IPS-11a (cell line): Measurements from ENCODE around the gene CHTF18.

Experiments used
- H3K4me3 ChIP-seq: one replicate; pipeline ENCODE4 v1.5.1; 2013; ENCODE audit warnings: low read depth, low read length, control low read depth

The CHTF18 gene

GRCh38 chr16:760065-760464 is 28.4 kb upstream of the CHTF18 start:
- H3K4me3 ChIP-seq, result no peak overlapping the region

GRCh38 chr16:760545-761343 is 27.7 kb upstream of the CHTF18 start, which contains the start of gene MSLN:
MSLN (plus strand) TSS chr16:760734; CDS start chr16:762681, 1,947 bp downstream.
- H3K4me3 ChIP-seq, result no peak within 1 kb of the TSS

GRCh38 chr16:761625-762513 is 26.6 kb upstream of the CHTF18 start:
- H3K4me3 ChIP-seq, result no peak overlapping the region

DNA sequence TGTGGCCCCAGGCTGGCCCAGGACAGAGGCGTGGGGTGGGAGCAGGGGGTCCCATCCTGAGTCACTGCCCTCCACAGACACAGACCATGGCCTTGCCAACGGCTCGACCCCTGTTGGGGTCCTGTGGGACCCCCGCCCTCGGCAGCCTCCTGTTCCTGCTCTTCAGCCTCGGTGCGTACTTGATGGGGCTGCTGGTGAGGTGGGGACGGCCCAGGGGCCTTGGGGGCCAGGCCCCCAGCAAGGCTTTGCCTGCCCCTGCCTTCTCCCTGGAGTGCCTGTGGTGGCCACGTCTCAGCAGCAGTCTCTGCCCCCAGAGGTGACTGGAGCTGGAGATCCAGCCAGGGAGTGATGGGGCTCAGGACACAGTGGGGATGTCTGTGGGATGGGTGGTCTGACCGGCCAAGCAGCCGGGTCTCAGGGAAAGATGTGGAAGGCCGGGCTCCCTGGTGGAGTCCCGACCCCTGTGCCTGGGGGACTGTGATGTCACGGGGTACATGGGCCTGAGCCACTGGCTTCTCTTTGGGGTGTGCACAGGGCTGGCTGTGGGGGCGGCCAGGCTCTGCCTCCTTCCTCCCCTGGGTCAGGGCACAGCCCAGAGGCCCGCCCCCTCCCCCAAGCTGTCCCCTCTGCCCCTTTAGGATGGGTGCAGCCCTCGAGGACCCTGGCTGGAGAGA is 25.7 kb upstream of the CHTF18 start:
- H3K4me3 ChIP-seq, result no peak overlapping the region

DNA sequence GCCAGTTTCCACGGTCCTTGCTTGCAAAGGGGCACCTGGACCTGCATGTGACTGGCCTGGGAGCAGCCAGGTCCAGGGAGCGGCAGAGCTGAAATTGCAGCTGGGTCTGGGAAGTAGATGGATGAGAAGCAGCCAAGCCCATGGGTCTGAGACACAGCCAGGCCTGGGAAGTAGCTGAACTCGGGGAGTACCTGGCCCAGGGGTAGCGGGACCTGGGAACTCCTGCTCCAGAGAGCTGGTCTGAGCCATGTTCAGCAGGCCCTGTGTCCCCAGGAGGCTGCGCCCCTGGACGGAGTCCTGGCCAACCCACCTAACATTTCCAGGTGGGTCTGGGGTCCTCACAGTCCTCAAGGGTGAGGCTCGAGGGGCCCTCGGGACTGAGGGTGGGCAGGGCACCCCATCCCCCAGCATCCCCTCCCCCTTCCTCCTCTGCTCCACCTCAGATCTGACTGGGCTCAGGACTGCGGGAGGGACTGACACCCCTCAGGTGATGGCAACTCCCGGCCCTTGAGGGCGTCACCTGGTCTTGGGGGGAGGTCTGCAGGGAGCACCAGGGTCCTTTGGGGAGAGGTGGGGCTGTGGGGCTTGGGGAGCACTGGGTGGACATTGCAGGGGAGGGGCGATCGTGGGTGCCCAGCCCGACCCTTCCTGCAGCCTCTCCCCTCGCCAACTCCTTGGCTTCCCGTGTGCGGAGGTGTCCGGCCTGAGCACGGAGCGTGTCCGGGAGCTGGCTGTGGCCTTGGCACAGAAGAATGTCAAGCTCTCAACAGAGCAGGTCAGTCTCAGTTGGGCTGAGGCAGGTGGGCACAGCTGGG is 24.8 kb upstream of the CHTF18 start:
- no peak overlapping the region for H3K4me3 ChIP-seq

- H3K4me3 ChIP-seq, result no peak overlapping the region
Observed at GRCh38 chr16:764184-764750, 24.2 kb upstream of the CHTF18 start.

DNA sequence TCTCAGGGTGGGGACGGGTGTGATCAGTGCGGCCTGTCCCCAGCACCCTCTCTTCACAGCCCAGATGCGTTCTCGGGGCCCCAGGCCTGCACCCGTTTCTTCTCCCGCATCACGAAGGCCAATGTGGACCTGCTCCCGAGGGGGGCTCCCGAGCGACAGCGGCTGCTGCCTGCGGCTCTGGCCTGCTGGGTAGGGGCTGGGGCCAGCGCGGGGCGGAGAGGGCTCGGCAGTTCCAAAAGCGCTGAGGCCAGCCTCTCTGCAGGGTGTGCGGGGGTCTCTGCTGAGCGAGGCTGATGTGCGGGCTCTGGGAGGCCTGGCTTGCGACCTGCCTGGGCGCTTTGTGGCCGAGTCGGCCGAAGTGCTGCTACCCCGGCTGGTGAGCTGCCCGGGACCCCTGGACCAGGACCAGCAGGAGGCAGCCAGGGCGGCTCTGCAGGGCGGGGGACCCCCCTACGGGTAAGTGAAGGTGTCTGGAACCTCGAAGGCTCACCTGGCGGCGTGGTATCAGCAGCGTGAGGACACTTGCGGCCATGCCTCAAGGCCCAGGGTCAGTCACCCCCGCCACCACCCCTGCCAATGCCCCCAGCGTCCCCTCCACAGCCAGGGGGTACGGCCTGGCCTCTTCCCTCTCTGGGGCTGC is 23.5 kb upstream of the CHTF18 start:
- no peak overlapping the region for H3K4me3 ChIP-seq

DNA sequence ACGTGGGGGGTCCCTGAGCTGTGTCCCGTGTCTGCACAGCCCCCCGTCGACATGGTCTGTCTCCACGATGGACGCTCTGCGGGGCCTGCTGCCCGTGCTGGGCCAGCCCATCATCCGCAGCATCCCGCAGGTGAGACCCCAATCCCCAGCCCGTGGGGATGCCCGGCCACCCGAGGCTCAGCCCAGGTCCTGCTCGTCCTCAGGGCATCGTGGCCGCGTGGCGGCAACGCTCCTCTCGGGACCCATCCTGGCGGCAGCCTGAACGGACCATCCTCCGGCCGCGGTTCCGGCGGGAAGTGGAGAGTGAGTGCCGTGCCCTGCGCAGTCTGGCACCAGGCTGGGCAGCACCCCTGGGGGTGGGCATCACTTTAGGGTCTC is 22.9 kb upstream of the CHTF18 start:
- no peak overlapping the region for H3K4me3 ChIP-seq

DNA sequence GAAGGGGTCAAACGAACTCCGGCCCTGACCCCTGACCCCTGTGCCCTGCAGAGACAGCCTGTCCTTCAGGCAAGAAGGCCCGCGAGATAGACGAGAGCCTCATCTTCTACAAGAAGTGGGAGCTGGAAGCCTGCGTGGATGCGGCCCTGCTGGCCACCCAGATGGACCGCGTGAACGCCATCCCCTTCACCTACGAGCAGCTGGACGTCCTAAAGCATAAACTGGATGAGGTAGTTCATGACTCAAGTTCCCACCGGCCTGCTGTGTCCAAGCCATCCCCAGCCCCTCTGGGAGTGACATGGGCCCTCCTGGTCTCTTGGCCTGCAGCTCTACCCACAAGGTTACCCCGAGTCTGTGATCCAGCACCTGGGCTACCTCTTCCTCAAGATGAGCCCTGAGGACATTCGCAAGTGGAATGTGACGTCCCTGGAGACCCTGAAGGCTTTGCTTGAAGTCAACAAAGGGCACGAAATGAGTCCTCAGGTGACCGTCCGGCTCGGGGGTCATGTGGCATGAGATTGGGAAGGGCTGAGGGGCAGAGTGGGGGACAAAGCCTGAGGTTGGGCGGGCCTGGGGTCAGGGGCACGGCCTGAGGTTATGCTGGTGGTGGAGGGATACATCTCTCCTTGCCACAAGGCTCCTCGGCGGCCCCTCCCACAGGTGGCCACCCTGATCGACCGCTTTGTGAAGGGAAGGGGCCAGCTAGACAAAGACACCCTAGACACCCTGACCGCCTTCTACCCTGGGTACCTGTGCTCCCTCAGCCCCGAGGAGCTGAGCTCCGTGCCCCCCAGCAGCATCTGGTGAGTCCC is 22.2 kb upstream of the CHTF18 start:
- H3K4me3 ChIP-seq, result no peak overlapping the region

GRCh38 chr16:766820-767640 is 21.4 kb upstream of the CHTF18 start:
- no peak overlapping the region for H3K4me3 ChIP-seq

GRCh38 chr16:767743-768235 is 20.6 kb upstream of the CHTF18 start:
- no peak overlapping the region for H3K4me3 ChIP-seq

- no peak overlapping the region for H3K4me3 ChIP-seq
Observed at GRCh38 chr16:768428-768827, 20.0 kb upstream of the CHTF18 start.

DNA sequence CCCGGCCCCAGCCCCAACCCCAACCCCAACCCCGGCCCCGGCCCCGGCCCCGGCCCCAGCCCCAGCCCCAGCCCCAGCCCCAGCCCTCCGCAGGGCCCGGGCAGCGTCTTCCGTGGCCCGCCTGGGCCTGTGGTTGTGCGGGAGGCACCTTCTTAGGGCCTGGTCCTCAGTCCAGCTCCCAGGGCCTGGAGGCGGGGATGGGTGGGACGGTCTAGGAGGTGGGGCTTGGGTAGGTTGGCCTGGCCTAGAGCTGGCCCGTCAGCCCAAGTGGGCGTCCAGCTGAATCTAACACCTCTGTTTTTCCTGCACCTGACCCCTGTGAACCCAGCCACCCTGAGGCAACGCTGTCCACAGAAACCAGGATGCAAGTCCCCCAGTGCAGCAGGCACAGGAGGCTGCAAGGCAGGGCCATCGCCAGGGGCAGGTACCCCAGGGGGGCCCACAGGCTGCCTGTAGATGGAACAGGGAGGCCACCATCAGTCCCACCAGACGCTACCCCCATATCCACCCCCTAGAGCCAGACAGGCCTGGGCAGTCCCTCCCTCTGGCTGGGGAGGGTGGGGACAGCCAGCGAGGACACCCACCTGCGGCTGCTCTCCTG is 19.1 kb upstream of the CHTF18 start:
- H3K4me3 ChIP-seq, result no peak overlapping the region

GRCh38 chr16:769934-770333 is 18.5 kb upstream of the CHTF18 start:
- H3K4me3 ChIP-seq, result no peak overlapping the region

GRCh38 chr16:770411-770810 is 18.0 kb upstream of the CHTF18 start:
- no peak overlapping the region for H3K4me3 ChIP-seq

GRCh38 chr16:772959-773358 is 15.5 kb upstream of the CHTF18 start:
- H3K4me3 ChIP-seq, result no peak overlapping the region
